ENCODE measurements around the gene ABCC8.

Gene ABCC8

GRCh38 chr11:17476317-17477083 is at the start of gene ABCC8:
Gene ABCC8 (minus strand): TSS chr11:17476845. CDS start chr11:17476776, 69 bp downstream.
- TF ChIP-seq, protein P1, sequence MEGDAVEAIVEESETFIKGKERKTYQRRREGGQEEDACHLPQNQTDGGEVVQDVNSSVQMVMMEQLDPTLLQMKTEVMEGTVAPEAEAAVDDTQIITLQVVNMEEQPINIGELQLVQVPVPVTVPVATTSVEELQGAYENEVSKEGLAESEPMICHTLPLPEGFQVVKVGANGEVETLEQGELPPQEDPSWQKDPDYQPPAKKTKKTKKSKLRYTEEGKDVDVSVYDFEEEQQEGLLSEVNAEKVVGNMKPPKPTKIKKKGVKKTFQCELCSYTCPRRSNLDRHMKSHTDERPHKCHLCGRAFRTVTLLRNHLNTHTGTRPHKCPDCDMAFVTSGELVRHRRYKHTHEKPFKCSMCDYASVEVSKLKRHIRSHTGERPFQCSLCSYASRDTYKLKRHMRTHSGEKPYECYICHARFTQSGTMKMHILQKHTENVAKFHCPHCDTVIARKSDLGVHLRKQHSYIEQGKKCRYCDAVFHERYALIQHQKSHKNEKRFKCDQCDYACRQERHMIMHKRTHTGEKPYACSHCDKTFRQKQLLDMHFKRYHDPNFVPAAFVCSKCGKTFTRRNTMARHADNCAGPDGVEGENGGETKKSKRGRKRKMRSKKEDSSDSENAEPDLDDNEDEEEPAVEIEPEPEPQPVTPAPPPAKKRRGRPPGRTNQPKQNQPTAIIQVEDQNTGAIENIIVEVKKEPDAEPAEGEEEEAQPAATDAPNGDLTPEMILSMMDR (conservative IDR thresholded peaks at IDR 0.05; ENCODE audit: control insufficient read depth, insufficient read depth, low read depth, low read length), result no peak
- DNase-seq (ENCODE audit: low read depth), result no peak
- no peak within 1 kb of the TSS for H3K4me3 ChIP-seq (ENCODE audit: control insufficient read depth, low read depth, low read length)

DNA sequence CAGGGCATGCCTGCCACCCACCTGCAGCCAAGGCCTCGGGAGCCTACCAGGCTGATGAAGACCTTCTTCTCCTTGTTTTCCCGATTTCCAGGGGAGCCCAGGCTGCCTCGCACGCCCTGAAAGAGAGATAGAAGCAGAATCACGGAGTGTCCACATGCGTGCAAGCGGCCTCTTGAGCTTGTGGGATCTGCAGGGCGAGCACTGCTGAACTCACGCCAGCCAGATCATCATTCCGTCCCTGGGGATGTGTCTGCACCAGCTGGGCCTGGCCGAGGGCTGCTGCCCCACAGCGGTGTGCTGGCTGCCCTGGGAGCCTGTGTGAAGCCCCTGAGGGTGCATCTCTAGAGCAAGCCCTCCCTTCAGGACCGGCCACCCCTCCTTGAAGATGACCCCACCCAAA is 49.7 kb upstream of the ABCC8 start:
- TF ChIP-seq, protein P1 (conservative IDR thresholded peaks at IDR 0.05; ENCODE audit: control insufficient read depth, insufficient read depth, low read depth, low read length), result no peak
- no peak overlapping the region for H3K4me3 ChIP-seq (ENCODE audit: control insufficient read depth, low read depth, low read length)
- DNase-seq (ENCODE audit: low read depth), result no peak

DNA sequence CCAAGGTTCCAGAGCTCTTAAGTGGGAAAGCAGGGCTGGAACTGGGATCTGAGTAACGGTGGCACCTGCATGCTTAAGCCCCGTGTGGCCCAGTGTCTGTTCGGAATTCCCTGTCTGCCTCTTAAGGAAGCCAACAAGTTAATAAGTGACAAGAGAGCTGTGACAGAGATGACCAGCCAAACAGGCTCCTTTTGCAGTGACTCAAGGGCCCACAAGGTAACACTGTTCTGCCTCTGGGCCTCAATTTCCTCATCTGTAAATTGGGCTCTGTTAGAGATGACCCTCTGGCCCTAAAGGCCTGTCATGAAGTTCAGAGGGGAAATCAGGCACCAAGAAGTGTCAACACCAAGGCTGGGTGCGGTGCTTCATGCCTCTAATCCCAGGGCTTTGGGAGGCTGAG is 48.9 kb upstream of the ABCC8 start:
- no peak overlapping the region for H3K4me3 ChIP-seq (ENCODE audit: control insufficient read depth, low read depth, low read length)
- DNase-seq (ENCODE audit: low read depth), result no peak
- TF ChIP-seq, protein P1 (conservative IDR thresholded peaks at IDR 0.05; ENCODE audit: control insufficient read depth, insufficient read depth, low read depth, low read length), result no peak

DNA sequence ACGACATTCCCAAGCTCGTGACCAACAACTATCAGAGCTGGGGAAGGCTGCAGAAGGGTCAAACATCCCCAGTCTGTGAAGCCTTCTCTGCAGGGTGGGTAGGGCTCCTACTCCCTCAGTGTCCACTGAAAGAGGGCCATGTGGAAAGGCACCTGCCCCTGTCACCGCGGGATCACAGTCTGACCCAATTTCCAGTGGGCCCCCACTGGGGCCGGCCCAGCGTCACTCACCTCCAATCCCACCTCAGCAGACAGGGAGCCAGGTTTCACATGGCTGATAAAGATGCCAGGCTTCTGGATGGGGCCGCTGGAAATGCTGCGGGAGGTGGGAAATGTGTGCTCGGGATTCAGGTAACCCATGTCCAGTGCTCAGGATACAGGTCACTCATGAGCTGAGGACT is 47.6 kb upstream of the ABCC8 start:
- no peak for DNase-seq (ENCODE audit: low read depth)
- H3K4me3 ChIP-seq (ENCODE audit: control insufficient read depth, low read depth, low read length), result no peak overlapping the region
- TF ChIP-seq, protein P1 (conservative IDR thresholded peaks at IDR 0.05; ENCODE audit: control insufficient read depth, insufficient read depth, low read depth, low read length), result no peak

DNA sequence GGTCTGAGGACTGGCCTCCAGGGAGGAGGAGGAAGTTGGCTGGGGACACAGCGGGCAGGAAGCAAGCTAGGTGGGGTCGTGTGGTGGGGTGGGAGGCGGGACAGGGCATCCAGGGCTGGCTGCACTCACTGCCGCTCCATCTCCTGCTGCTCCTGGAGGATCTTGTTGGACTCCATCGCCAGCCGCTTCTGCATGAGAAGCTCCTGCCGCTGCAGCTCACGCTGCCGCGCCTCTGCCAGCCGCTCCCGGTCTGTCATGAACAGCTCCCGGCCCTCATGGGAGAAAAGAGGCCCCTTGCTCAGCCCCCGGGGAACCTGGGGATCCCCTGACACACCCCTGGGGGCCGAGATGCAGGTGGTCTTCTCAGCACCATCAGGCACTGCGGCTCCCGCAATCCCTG is 46.0 kb upstream of the ABCC8 start:
- TF ChIP-seq, protein P1 (conservative IDR thresholded peaks at IDR 0.05; ENCODE audit: control insufficient read depth, insufficient read depth, low read depth, low read length), result no peak
- H3K4me3 ChIP-seq (ENCODE audit: control insufficient read depth, low read depth, low read length), result no peak overlapping the region

DNA sequence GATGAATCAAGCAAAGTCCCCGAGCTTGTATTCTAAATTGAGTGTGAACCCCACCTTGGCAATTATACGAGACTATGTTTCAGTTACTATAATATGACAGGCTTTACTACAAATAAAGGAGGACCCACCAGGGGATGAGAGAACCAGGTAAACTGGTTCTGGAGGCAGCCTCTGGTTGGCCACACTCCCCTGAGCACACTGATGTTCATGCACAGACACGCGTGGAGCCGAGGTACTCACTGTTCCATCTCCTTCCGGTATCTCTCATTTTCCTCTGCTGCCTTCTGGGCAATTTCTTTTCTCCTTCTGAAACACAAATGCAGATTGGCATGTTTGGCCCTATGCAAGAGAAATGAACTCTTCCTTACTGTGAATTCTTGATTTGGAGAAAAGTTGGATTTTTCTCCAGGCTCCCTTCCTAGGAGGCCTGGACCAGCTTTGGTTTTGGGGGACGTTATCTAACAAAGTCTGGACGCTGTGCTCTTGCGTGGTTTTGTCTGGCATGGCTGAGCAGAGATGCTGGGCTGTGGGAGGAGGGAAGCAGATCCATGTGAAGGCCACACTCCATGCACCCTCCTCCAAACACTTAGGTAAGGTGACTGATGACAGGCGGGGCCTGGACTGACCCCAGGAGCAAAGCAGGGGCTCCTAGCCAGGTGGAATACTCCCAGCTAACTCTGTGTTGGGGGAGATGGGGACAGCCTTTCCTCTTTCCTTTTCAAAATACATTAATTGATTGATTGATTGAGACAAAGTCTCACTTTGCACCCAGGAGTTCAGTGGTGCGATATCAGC is 44.7 kb upstream of the ABCC8 start:
- no peak overlapping the region for H3K4me3 ChIP-seq (ENCODE audit: control insufficient read depth, low read depth, low read length)
- no peak for DNase-seq (ENCODE audit: low read depth)
- TF ChIP-seq, protein P1 (conservative IDR thresholded peaks at IDR 0.05; ENCODE audit: control insufficient read depth, insufficient read depth, low read depth, low read length), result no peak

More for the DNA sequence above, 46.0 kb upstream of the ABCC8 start:
- DNase-seq (ENCODE audit: low read depth), result no peak

Measured in fibroblast of mammary gland (primary cell).